GM23338 (cell line): ENCODE results near the gene GAK. TPM values are rescaled to one million over a fixed set of nuclear protein-coding genes. Genes with fewer than 3 reads are reported as not detected.

Experiments
- ATAC-seq: fragments of 200-7000 bp; cut with Tn5 transposase; 3 replicates; pipeline ENCODE4 v1.9.1; 2020
- DNase-seq: peaks from one replicate; pipeline ENCODE4 v3.0.0-alpha.2; 2015; ENCODE audit warnings: low spot score
- H2AFZ ChIP-seq: fragments of 200-600 bp; sonication (generic); 2 replicates; pipeline ENCODE4 v1.8.0; 2016; ENCODE audit warnings: antibody characterized with exemption, mild to moderate bottlenecking, moderate library complexity
- H3F3A ChIP-seq: fragments of 200-600 bp; sonication (generic); replicated peaks from 2 replicates; pipeline ENCODE4 v1.8.0; 2017; ENCODE audit warnings: antibody characterized with exemption, mixed run types, low read depth
- H3K27ac ChIP-seq: fragments of 200-600 bp; sonication (generic); 2 replicates; pipeline ENCODE4 v1.6.1; 2016; ENCODE audit warnings: low read depth
- H3K27me3 ChIP-seq: fragments of 200-600 bp; sonication (generic); 2 replicates; pipeline ENCODE4 v1.8.0; 2016; ENCODE audit warnings: mild to moderate bottlenecking, mixed run types, moderate library complexity; ENCODE audit not compliant: insufficient read depth
- H3K36me3 ChIP-seq: fragments of 200-600 bp; sonication (generic); 2 replicates; pipeline ENCODE4 v1.8.0; 2016; ENCODE audit warnings: mild to moderate bottlenecking; ENCODE audit not compliant: insufficient read depth
- H3K4me1 ChIP-seq: fragments of 200-600 bp; sonication (generic); 2 replicates; pipeline ENCODE4 v1.8.0; 2016; ENCODE audit warnings: mild to moderate bottlenecking, moderate library complexity; ENCODE audit not compliant: insufficient read depth
- H3K4me2 ChIP-seq: fragments of 200-600 bp; sonication (generic); 2 replicates; pipeline ENCODE4 v1.7.1; 2017; ENCODE audit warnings: mixed run types
- H3K4me3 ChIP-seq: fragments of 200-600 bp; sonication (generic); 2 replicates; pipeline ENCODE4 v1.6.1; 2016; ENCODE audit warnings: mixed run types
- H3K79me2 ChIP-seq: fragments of 200-600 bp; sonication (generic); replicated peaks from 2 replicates; pipeline ENCODE4 v1.8.0; 2017; ENCODE audit warnings: mild to moderate bottlenecking; ENCODE audit not compliant: insufficient read depth
- H3K9me2 ChIP-seq: fragments of 200-600 bp; sonication (generic); 2 replicates; pipeline ENCODE4 v1.8.0; 2017; ENCODE audit not compliant: insufficient read depth
- H4K20me1 ChIP-seq: fragments of 200-600 bp; sonication (generic); replicated peaks from 2 replicates; pipeline ENCODE4 v1.8.0; 2017; ENCODE audit warnings: mild to moderate bottlenecking; ENCODE audit not compliant: insufficient read depth
- H3K27ac Mint-ChIP-seq: 2 replicates; pipeline ENCODE4 v1.8.0; 2020; ENCODE audit warnings: inconsistent platforms, mild to moderate bottlenecking, moderate library complexity, mixed read lengths
- H3K27me3 Mint-ChIP-seq: 3 replicates; pipeline ENCODE4 v1.8.0; 2022; ENCODE audit warnings: low read depth, mild to moderate bottlenecking, moderate library complexity, mixed read lengths, inconsistent platforms; ENCODE audit not compliant: insufficient read depth, poor library complexity
- H3K36me3 Mint-ChIP-seq: 3 replicates; pipeline ENCODE4 v1.8.0; 2021; ENCODE audit warnings: low read depth, mild to moderate bottlenecking, inconsistent platforms, moderate library complexity, mixed read lengths
- H3K4me1 Mint-ChIP-seq: 3 replicates; pipeline ENCODE4 v1.8.0; 2020; ENCODE audit warnings: mild to moderate bottlenecking, inconsistent platforms, mixed read lengths
- H3K4me3 Mint-ChIP-seq: 3 replicates; pipeline ENCODE4 v1.8.0; 2021; ENCODE audit warnings: moderate library complexity, mild to moderate bottlenecking, inconsistent platforms, mixed read lengths
- H3K9me3 Mint-ChIP-seq: 3 replicates; pipeline ENCODE4 v1.8.0; 2020; ENCODE audit warnings: moderate library complexity, mild to moderate bottlenecking, inconsistent platforms, mixed read lengths
- CREB1 ChIP-seq: fragments of 250-450 bp; sonication (Bioruptor Pico); IDR thresholded peaks from 2 replicates; pipeline ENCODE4 v1.5.0; 2020; ENCODE audit warnings: low read depth, mild to moderate bottlenecking, moderate library complexity
- CTCF ChIP-seq, 2 experiments: fragments of 200-600 bp in 1 of 2; sonication (generic) in 1 of 2; conservative IDR thresholded peaks; 2 replicates each; pipeline versions ENCODE4 v1.5.1 to v1.6.1; 2016 to 2017; ENCODE audit warnings: antibody characterized with exemption in 2 of 2, low read depth in 2 of 2, mild to moderate bottlenecking in 2 of 2, moderate library complexity in 1 of 2
- ETS1 ChIP-seq: IDR thresholded peaks from 2 replicates; pipeline ENCODE4 v1.6.1; 2016; ENCODE audit warnings: antibody characterized with exemption
- EZH2phosphoT487 ChIP-seq: fragments of 200-600 bp; sonication (generic); IDR thresholded peaks from one replicate; pipeline ENCODE4 v1.8.1; 2018; ENCODE audit warnings: antibody characterized with exemption; ENCODE audit not compliant: unreplicated experiment
- JUNB ChIP-seq: IDR thresholded peaks from one replicate; pipeline ENCODE4 v1.6.1; 2016; ENCODE audit warnings: antibody characterized with exemption; ENCODE audit not compliant: unreplicated experiment
- NANOG ChIP-seq: IDR thresholded peaks from 2 replicates; pipeline ENCODE4 v1.6.1; 2016; ENCODE audit warnings: antibody characterized with exemption, borderline replicate concordance
- REST ChIP-seq: IDR thresholded peaks from one replicate; pipeline ENCODE4 v1.6.1; 2018; ENCODE audit warnings: antibody characterized with exemption; ENCODE audit not compliant: unreplicated experiment
- STAT1 ChIP-seq: IDR thresholded peaks from one replicate; pipeline ENCODE4 v1.6.1; 2016; ENCODE audit warnings: antibody characterized with exemption; ENCODE audit not compliant: unreplicated experiment
- ZNF114 ChIP-seq: fragments of 250-450 bp; sonication (Bioruptor Pico); IDR thresholded peaks from 2 replicates; pipeline ENCODE4 v1.5.0; 2020; ENCODE audit warnings: mild to moderate bottlenecking, moderate library complexity
- ZNF331 ChIP-seq: fragments of 250-450 bp; sonication (Bioruptor Pico); IDR thresholded peaks from 2 replicates; pipeline ENCODE4 v1.5.0; 2020; ENCODE audit warnings: low read depth, mild to moderate bottlenecking, moderate library complexity
- ZNF462 ChIP-seq: fragments of 250-450 bp; sonication (Bioruptor Pico); IDR thresholded peaks from 2 replicates; pipeline ENCODE4 v1.5.0; 2020; ENCODE audit warnings: mild to moderate bottlenecking, moderate library complexity
- polyA plus RNA-seq: library from polyadenylated mRNA; unstranded; fragments of >200 nt; fragmentation: Nextera tagmentation; extraction: Ambion mirVana; gene quantifications from 2 replicates; pipeline ENCODE4 v1.2.1, GENCODE V29; 2016
- total RNA-seq: library from RNA; depleted of rRNA; stranded (reverse); fragments of >200 nt; shearing (Covaris generic); gene quantifications from 2 replicates; pipeline ENCODE4 v1.2.3, GENCODE V29; 2014

The GAK gene
- total and polyA plus RNA-seq, 2 experiments from 2014 or later, result 48.5 to 124 TPM

- H3K9me2 ChIP-seq, result no peaks in the 10 kb centered on the region
- H3K27ac Mint-ChIP-seq, result no peak overlapping the region
- H3K27me3 ChIP-seq, result no peaks in the 10 kb centered on the region
- no peaks in the 10 kb centered on the region for H3F3A ChIP-seq
- H3K79me2 ChIP-seq, result no peaks in the 10 kb centered on the region
- no peaks in the 10 kb centered on the region for H3K36me3 Mint-ChIP-seq
- H3K4me2 ChIP-seq, result no peak overlapping the region
- no peak for TF ChIP-seq JUNB
- no peak for TF ChIP-seq ZNF331 (CRISPR knock-in tag)
- no peak for TF ChIP-seq ZNF462 (CRISPR knock-in tag)
- no peak for TF ChIP-seq NANOG
- no peak for TF ChIP-seq CREB1 (CRISPR knock-in tag)
- TF ChIP-seq REST, result no peak
- TF ChIP-seq ZNF114 (CRISPR knock-in tag), result no peak
- TF ChIP-seq ETS1, result no peak
- TF ChIP-seq CTCF (conservative IDR thresholded peaks at IDR 0.05; ENCODE audit: low read depth in 2 of 2), result no peak
- no peak for TF ChIP-seq EZH2phosphoT487
- TF ChIP-seq STAT1, result no peak
- H3K4me3 Mint-ChIP-seq, result no peak overlapping the region
- H3K36me3 ChIP-seq, result no peaks in the 10 kb centered on the region
- peaks cover 17% of the 10 kb centered on the region for H3K4me1 Mint-ChIP-seq
- no peak overlapping the region for H3K4me3 ChIP-seq
- DNase-seq, result no peak
- H3K9me3 Mint-ChIP-seq, result no peaks in the 10 kb centered on the region
- no peaks in the 10 kb centered on the region for H4K20me1 ChIP-seq
- H2AFZ ChIP-seq, result no peak overlapping the region
- H3K4me1 ChIP-seq, result 0 out of 2 replicates have a peak, but pooled peaks cover 4% of the 10 kb centered on the region
- H3K27ac ChIP-seq, result no peak overlapping the region
- ATAC-seq, result no peak
- peaks cover 8% of the 10 kb centered on the region for H3K27me3 Mint-ChIP-seq
Measured at GRCh38 chr4:946517-947471, 14.7 kb upstream of the GAK start.
